ENCODE measurements around the gene FOXP1.

Gene FOXP1

DNA sequence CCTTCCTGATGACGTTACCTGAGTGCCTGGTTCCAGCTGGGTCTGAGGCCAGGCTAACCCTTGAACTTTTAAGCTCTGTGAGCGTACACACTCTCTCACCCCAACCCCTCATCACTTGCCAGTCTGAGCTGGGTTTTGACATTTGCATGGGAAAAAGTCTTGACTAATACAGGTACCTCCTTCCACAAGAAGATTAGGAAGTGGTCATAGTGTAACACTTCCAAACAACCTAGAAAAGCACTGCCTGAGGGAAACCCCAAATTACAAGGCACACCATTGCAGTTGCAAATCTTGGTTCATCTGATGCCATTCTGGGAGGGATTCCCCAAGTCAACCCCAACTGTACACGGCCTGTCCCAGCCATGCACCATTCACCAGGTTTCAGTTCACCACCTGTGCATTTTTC lies 499.8 kb downstream of the FOXP1 start:
- Histone ChIP-seq H3K9ac (ENCODE audit: low read depth in 1 of 2, low read length in 2 of 2) (no peak overlapping the region), H3K36me3 (ENCODE audit: control insufficient read depth in 2 of 2, insufficient read depth in 2 of 2, low read length in 2 of 2) (peaks cover 0 to 2% of the 10 kb centered on the region in 2 donors), H3K27ac (ENCODE audit: low read depth in 2 of 2, low read length in 2 of 2) (no peak overlapping the region), H3K4me3 (ENCODE audit: low read length in 2 of 2) (no peak overlapping the region), H3K9me3 (ENCODE audit: control insufficient read depth in 2 of 2, low read length in 2 of 2) (no peaks in the 10 kb centered on the region), H3K4me1 (ENCODE audit: control insufficient read depth in 2 of 2, insufficient read depth in 2 of 2, low read length in 2 of 2) (peaks cover 7 to 14% of the 10 kb centered on the region in 2 donors), H3K27me3 (ENCODE audit: control insufficient read depth in 2 of 2, insufficient read depth in 2 of 2, low read length in 2 of 2) (no peaks in the 10 kb centered on the region)

GRCh38 chr3:71082833-71083232 lies 500.7 kb downstream of the FOXP1 start:
- H3K9ac ChIP-seq (ENCODE audit: low read depth in 1 of 2, low read length in 2 of 2) = no peak overlapping the region
- H3K27me3 ChIP-seq (ENCODE audit: control insufficient read depth in 2 of 2, insufficient read depth in 2 of 2, low read length in 2 of 2) = no peaks in the 10 kb centered on the region
- H3K4me3 ChIP-seq (ENCODE audit: low read length in 2 of 2) = no peak overlapping the region
- peaks cover 0 to 2% of the 10 kb centered on the region in 2 donors for H3K36me3 ChIP-seq (ENCODE audit: control insufficient read depth in 2 of 2, insufficient read depth in 2 of 2, low read length in 2 of 2)
- H3K9me3 ChIP-seq (ENCODE audit: control insufficient read depth in 2 of 2, low read length in 2 of 2) = no peaks in the 10 kb centered on the region
- H3K27ac ChIP-seq (ENCODE audit: low read depth in 2 of 2, low read length in 2 of 2) = no peak overlapping the region
- H3K4me1 ChIP-seq (ENCODE audit: control insufficient read depth in 2 of 2, insufficient read depth in 2 of 2, low read length in 2 of 2) = peaks cover 13 to 20% of the 10 kb centered on the region in 2 donors

DNA sequence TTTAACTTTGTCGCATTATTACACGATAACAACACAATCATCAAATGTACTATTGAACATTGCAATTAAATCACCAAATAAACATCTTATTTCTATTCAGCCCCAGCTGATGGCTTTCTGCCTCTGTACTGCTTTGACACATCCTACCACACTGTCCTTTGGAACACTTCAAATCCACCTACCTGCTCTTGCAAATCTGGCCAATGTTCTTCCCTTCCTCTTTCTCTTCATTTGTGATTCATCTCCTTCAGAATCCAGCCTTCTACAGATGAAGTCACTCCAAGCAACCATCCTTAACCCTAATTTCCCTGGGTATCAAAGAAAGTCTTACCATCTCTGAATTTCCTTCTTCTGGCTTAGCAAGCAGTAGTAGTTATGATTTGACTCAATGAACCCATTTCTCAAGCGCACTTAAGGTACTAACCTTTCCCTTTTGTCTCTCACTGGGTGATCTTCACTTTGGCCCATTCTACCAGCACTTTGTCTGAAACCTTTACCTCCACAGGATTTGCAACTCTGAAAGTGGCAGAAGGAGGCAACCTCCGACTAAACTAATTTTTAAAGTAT lies 502.9 kb downstream of the FOXP1 start:
- Histone ChIP-seq H3K4me1 (ENCODE audit: control insufficient read depth in 2 of 2, insufficient read depth in 2 of 2, low read length in 2 of 2) (peaks cover 10 to 27% of the 10 kb centered on the region in 2 donors), H3K9ac (ENCODE audit: low read depth in 1 of 2, low read length in 2 of 2) (no peak overlapping the region), H3K27me3 (ENCODE audit: control insufficient read depth in 2 of 2, insufficient read depth in 2 of 2, low read length in 2 of 2) (no peaks in the 10 kb centered on the region), H3K9me3 (ENCODE audit: control insufficient read depth in 2 of 2, low read length in 2 of 2) (no peaks in the 10 kb centered on the region), H3K4me3 (ENCODE audit: low read length in 2 of 2) (no peak overlapping the region), H3K36me3 (ENCODE audit: control insufficient read depth in 2 of 2, insufficient read depth in 2 of 2, low read length in 2 of 2) (peaks cover 0 to 2% of the 10 kb centered on the region in 2 donors), H3K27ac (ENCODE audit: low read depth in 2 of 2, low read length in 2 of 2) (no peak overlapping the region)

DNA sequence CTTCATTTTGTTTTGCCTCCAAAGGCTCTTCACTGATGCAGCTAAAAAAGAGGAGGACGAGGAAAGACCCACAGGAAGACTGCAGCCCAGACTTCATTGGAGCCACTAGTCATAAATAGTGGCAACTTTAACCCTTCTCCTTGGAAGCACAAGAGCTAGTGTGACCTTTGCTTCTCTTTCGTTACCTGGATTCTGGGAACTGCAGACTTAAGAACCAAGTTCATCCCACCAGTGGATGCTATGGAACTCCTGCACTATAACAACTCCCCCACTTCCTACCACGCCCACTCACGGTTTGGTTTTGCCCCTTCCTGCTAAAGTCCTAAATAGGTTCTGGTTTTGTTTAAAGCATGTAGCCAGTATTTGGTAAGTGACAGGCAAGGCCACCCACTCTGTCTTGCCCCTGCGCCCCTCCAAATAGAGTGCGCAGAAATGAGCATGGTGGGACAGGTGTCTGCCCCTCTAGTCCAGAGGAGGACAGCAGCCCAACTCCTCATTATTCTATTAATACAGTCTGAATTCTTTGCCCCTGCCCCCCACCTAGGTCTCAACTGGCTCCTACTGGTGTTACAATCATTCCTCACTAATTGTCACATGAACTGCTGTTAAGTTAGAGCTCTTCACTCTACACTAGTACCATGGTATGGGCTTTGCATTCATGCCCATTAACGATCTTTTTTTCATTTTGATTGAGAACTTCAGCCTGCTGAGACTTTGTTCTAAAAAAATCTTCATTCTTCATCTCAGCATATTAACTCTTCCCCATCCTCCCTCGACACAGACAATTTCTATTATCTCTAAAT lies 504.6 kb downstream of the FOXP1 start:
- no peak overlapping the region for H3K4me3 ChIP-seq (ENCODE audit: low read length in 2 of 2)
- no peaks in the 10 kb centered on the region for H3K27me3 ChIP-seq (ENCODE audit: control insufficient read depth in 2 of 2, insufficient read depth in 2 of 2, low read length in 2 of 2)
- no peaks in the 10 kb centered on the region for H3K9me3 ChIP-seq (ENCODE audit: control insufficient read depth in 2 of 2, low read length in 2 of 2)
- peaks cover 10 to 27% of the 10 kb centered on the region in 2 donors for H3K4me1 ChIP-seq (ENCODE audit: control insufficient read depth in 2 of 2, insufficient read depth in 2 of 2, low read length in 2 of 2)
- H3K27ac ChIP-seq (ENCODE audit: low read depth in 2 of 2, low read length in 2 of 2) = no peak overlapping the region
- peaks cover 0 to 2% of the 10 kb centered on the region in 2 donors for H3K36me3 ChIP-seq (ENCODE audit: control insufficient read depth in 2 of 2, insufficient read depth in 2 of 2, low read length in 2 of 2)
- H3K9ac ChIP-seq (ENCODE audit: low read depth in 1 of 2, low read length in 2 of 2) = no peak overlapping the region

DNA sequence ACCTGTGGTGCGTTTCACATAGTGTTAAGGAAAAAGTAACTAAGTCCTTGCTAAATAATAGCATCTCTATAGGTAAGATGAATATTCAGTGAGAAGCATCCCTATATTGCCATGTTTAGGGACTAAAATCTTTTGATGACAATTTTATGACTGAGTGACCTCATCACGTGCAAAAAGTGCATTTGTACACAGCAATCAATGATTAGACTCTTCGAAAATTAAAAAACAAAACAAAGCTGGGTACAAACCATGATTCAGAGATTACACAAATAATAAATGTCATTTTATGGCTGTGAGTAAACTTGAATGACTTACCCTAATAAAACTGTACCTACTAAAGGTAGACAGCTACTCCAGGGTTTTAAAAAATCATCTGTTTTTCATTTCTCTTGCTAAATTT lies 505.3 kb downstream of the FOXP1 start:
- no peaks in the 10 kb centered on the region for H3K9me3 ChIP-seq (ENCODE audit: control insufficient read depth in 2 of 2, low read length in 2 of 2)
- no peaks in the 10 kb centered on the region for H3K27me3 ChIP-seq (ENCODE audit: control insufficient read depth in 2 of 2, insufficient read depth in 2 of 2, low read length in 2 of 2)
- H3K4me1 ChIP-seq (ENCODE audit: control insufficient read depth in 2 of 2, insufficient read depth in 2 of 2, low read length in 2 of 2) = peaks cover 10 to 27% of the 10 kb centered on the region in 2 donors
- no peak overlapping the region for H3K9ac ChIP-seq (ENCODE audit: low read depth in 1 of 2, low read length in 2 of 2)
- H3K4me3 ChIP-seq (ENCODE audit: low read length in 2 of 2) = no peak overlapping the region
- no peaks in the 10 kb centered on the region for H3K36me3 ChIP-seq (ENCODE audit: control insufficient read depth in 2 of 2, insufficient read depth in 2 of 2, low read length in 2 of 2)
- H3K27ac ChIP-seq (ENCODE audit: low read depth in 2 of 2, low read length in 2 of 2) = no peak overlapping the region

DNA sequence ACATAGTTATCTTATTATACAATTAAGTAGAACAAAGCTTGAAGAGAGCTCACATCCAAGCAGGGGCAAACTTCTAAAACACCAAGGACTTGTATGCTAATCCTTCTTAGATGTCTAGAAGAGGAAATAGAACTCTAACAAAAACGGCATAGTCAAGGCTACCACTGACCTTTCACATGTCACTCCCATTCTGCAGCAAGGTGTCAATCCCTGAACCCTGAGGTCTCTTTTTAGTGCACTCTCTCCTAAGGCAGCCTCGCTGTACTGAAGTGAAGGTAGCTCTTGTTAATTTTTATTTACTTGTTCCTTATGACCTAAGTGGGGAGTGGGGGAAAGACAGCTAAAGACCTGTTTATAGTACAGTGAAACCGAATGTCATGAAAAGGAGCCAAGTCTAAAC lies 506.5 kb downstream of the FOXP1 start:
- H3K27ac ChIP-seq (ENCODE audit: low read depth in 2 of 2, low read length in 2 of 2) = peak overlapping the region in 1 of 2 donors; percentile 5
- H3K4me1 ChIP-seq (ENCODE audit: control insufficient read depth in 2 of 2, insufficient read depth in 2 of 2, low read length in 2 of 2) = peaks cover 10 to 27% of the 10 kb centered on the region in 2 donors
- H3K27me3 ChIP-seq (ENCODE audit: control insufficient read depth in 2 of 2, insufficient read depth in 2 of 2, low read length in 2 of 2) = no peaks in the 10 kb centered on the region
- no peaks in the 10 kb centered on the region for H3K9me3 ChIP-seq (ENCODE audit: control insufficient read depth in 2 of 2, low read length in 2 of 2)
- H3K9ac ChIP-seq (ENCODE audit: low read depth in 1 of 2, low read length in 2 of 2) = no peak overlapping the region
- H3K36me3 ChIP-seq (ENCODE audit: control insufficient read depth in 2 of 2, insufficient read depth in 2 of 2, low read length in 2 of 2) = no peaks in the 10 kb centered on the region
- no peak overlapping the region for H3K4me3 ChIP-seq (ENCODE audit: low read length in 2 of 2)

GRCh38 chr3:71076361-71077002 lies 507.0 kb downstream of the FOXP1 start:
- peaks cover 10 to 27% of the 10 kb centered on the region in 2 donors for H3K4me1 ChIP-seq (ENCODE audit: control insufficient read depth in 2 of 2, insufficient read depth in 2 of 2, low read length in 2 of 2)
- no peaks in the 10 kb centered on the region for H3K9me3 ChIP-seq (ENCODE audit: control insufficient read depth in 2 of 2, low read length in 2 of 2)

GRCh38 chr3:71075494-71075893 lies 508.0 kb downstream of the FOXP1 start:
- Histone ChIP-seq H3K4me3 (ENCODE audit: low read length in 2 of 2) (no peak overlapping the region), H3K27ac (ENCODE audit: low read depth in 2 of 2, low read length in 2 of 2) (no peak overlapping the region), H3K9ac (ENCODE audit: low read depth in 1 of 2, low read length in 2 of 2) (no peak overlapping the region), H3K27me3 (ENCODE audit: control insufficient read depth in 2 of 2, insufficient read depth in 2 of 2, low read length in 2 of 2) (no peaks in the 10 kb centered on the region), H3K36me3 (ENCODE audit: control insufficient read depth in 2 of 2, insufficient read depth in 2 of 2, low read length in 2 of 2) (no peaks in the 10 kb centered on the region), H3K9me3 (ENCODE audit: control insufficient read depth in 2 of 2, low read length in 2 of 2) (no peaks in the 10 kb centered on the region), H3K4me1 (ENCODE audit: control insufficient read depth in 2 of 2, insufficient read depth in 2 of 2, low read length in 2 of 2) (peaks cover 12 to 25% of the 10 kb centered on the region in 2 donors)

More at GRCh38 chr3:71076361-71077002, 507.0 kb downstream of the FOXP1 start:
- H3K9ac ChIP-seq (ENCODE audit: low read depth in 1 of 2, low read length in 2 of 2) = no peak overlapping the region
- H3K27me3 ChIP-seq (ENCODE audit: control insufficient read depth in 2 of 2, insufficient read depth in 2 of 2, low read length in 2 of 2) = no peaks in the 10 kb centered on the region
- H3K27ac ChIP-seq (ENCODE audit: low read depth in 2 of 2, low read length in 2 of 2) = no peak overlapping the region
- no peak overlapping the region for H3K4me3 ChIP-seq (ENCODE audit: low read length in 2 of 2)
- no peaks in the 10 kb centered on the region for H3K36me3 ChIP-seq (ENCODE audit: control insufficient read depth in 2 of 2, insufficient read depth in 2 of 2, low read length in 2 of 2)

- H3K27me3 ChIP-seq (ENCODE audit: control insufficient read depth in 2 of 2, insufficient read depth in 2 of 2, low read length in 2 of 2) = no peaks in the 10 kb centered on the region
- no peak overlapping the region for H3K27ac ChIP-seq (ENCODE audit: low read depth in 2 of 2, low read length in 2 of 2)
- H3K36me3 ChIP-seq (ENCODE audit: control insufficient read depth in 2 of 2, insufficient read depth in 2 of 2, low read length in 2 of 2) = no peaks in the 10 kb centered on the region
- no peak overlapping the region for H3K4me3 ChIP-seq (ENCODE audit: low read length in 2 of 2)
- no peak overlapping the region for H3K9ac ChIP-seq (ENCODE audit: low read depth in 1 of 2, low read length in 2 of 2)
- no peaks in the 10 kb centered on the region for H3K9me3 ChIP-seq (ENCODE audit: control insufficient read depth in 2 of 2, low read length in 2 of 2)
- H3K4me1 ChIP-seq (ENCODE audit: control insufficient read depth in 2 of 2, insufficient read depth in 2 of 2, low read length in 2 of 2) = peaks cover 15 to 30% of the 10 kb centered on the region in 2 donors
These were observed 509.1 kb downstream of the FOXP1 start for GRCh38 chr3:71074423-71074822.

GRCh38 chr3:71072986-71073385 lies 510.5 kb downstream of the FOXP1 start:
- H3K27ac ChIP-seq (ENCODE audit: low read depth in 2 of 2, low read length in 2 of 2) = no peak overlapping the region
- peaks cover 7 to 24% of the 10 kb centered on the region in 2 donors for H3K4me1 ChIP-seq (ENCODE audit: control insufficient read depth in 2 of 2, insufficient read depth in 2 of 2, low read length in 2 of 2)

More at GRCh38 chr3:71072986-71073385, 510.5 kb downstream of the FOXP1 start:
- Histone ChIP-seq H3K36me3 (ENCODE audit: control insufficient read depth in 2 of 2, insufficient read depth in 2 of 2, low read length in 2 of 2) (no peaks in the 10 kb centered on the region), H3K4me3 (ENCODE audit: low read length in 2 of 2) (no peak overlapping the region), H3K9me3 (ENCODE audit: control insufficient read depth in 2 of 2, low read length in 2 of 2) (no peaks in the 10 kb centered on the region), H3K27me3 (ENCODE audit: control insufficient read depth in 2 of 2, insufficient read depth in 2 of 2, low read length in 2 of 2) (no peaks in the 10 kb centered on the region), H3K9ac (ENCODE audit: low read depth in 1 of 2, low read length in 2 of 2) (no peak overlapping the region)

Data from mucosa of rectum (tissue), 2 donors.